ENCODE data around the gene TRAF3IP1. TPM values are rescaled to one million over a fixed set of nuclear protein-coding genes. Genes with fewer than 3 reads are reported as not detected.

TRAF3IP1 gene
- total and polyA plus RNA-seq, 2 donors, result 2.7 to 5.1 TPM

- DNase-seq (ENCODE audit: low read depth in 6 of 9, low spot score in 9 of 9), result no peak
- H3K36me3 ChIP-seq (ENCODE audit: control insufficient read depth in 2 of 2, insufficient read depth in 2 of 2, low read length in 1 of 2), result no peaks in the 10 kb centered on the region
- H3K9me3 ChIP-seq (ENCODE audit: control insufficient read depth in 2 of 2, insufficient read depth in 1 of 2, low read length in 1 of 2), result no peaks in the 10 kb centered on the region
- WGBS, result 96% methylated on average over 9 of the region's 9 CpGs
- H3K4me1 ChIP-seq (ENCODE audit: control insufficient read depth in 2 of 2, insufficient read depth in 2 of 2, low read length in 2 of 2), result peaks cover 0 to 11% of the 10 kb centered on the region in 2 donors
- H3K27ac ChIP-seq (ENCODE audit: low read depth in 1 of 2, low read length in 1 of 2), result no peak overlapping the region
- H3K27me3 ChIP-seq (ENCODE audit: control insufficient read depth in 2 of 2, insufficient read depth in 1 of 2, low read length in 1 of 2), result peaks cover 0 to 23% of the 10 kb centered on the region in 2 donors
- no peak overlapping the region for H3K4me3 ChIP-seq (ENCODE audit: low read length in 2 of 2)
These were observed 26.3 kb upstream of the TRAF3IP1 start for GRCh38 chr2:238294046-238294392.

- Histone ChIP-seq H3K4me1 (ENCODE audit: control insufficient read depth in 2 of 2, insufficient read depth in 2 of 2, low read length in 2 of 2) (peaks cover 0 to 6% of the 10 kb centered on the region in 2 donors), H3K27me3 (ENCODE audit: control insufficient read depth in 2 of 2, insufficient read depth in 1 of 2, low read length in 1 of 2) (peaks cover 0 to 25% of the 10 kb centered on the region in 2 donors), H3K36me3 (ENCODE audit: control insufficient read depth in 2 of 2, insufficient read depth in 2 of 2, low read length in 1 of 2) (no peaks in the 10 kb centered on the region), H3K27ac (ENCODE audit: low read depth in 1 of 2, low read length in 1 of 2) (no peak overlapping the region), H3K9me3 (ENCODE audit: control insufficient read depth in 2 of 2, insufficient read depth in 1 of 2, low read length in 1 of 2) (no peaks in the 10 kb centered on the region), H3K4me3 (ENCODE audit: low read length in 2 of 2) (no peak overlapping the region)
- no peak for DNase-seq (ENCODE audit: low read depth in 6 of 9, low spot score in 9 of 9)
- 94% methylated on average over 17 of the region's 17 CpGs for WGBS
These were observed 25.8 kb upstream of the TRAF3IP1 start for GRCh38 chr2:238294393-238295143.

DNA sequence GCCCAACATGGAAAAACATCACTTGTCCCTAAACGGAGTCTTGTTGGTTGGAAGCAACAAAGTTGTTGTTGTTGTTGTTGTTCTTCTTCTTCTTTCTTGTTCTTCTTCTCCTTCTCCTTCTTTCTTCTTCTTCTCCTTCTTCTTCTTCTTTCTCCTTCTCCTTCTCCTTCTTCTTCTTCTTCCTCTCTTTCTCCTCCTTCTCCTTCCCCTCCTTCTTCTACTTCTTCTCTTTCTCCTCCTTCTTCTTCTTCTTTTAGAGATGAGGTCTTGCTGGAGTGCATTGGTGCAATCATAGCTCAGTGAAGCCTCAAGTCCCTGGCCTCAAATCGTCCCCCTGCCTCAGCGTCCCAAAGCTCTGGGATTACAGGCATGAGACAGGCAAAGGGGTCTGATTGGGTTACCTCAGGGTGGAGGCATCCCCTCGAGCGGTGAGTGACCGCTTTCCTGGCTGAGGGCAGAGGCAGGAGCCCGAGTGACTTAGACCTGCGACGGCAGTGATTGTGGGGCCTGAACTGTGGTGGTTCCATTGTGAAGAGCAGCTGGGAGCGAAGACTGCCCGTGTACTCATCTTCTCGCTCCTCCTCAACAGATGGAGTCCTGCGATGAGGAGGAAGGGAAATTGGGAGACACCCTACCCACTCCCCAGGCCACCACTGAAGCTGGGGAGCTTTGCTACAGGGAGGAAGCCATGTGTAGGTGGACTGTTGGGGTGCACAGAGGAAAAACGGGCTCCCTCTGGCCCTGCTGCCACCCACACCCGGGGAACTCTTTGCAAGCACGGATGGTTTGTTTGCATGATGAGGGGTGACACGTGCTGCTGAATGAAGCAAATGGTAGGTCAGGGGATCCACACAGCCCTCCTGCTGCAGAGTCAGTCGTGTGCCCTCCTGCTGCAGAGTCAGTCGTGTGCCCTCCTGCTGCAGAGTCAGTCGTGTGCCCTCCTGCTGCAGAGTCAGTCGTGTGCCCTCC, 24.9 kb upstream of the TRAF3IP1 start:
- no peaks in the 10 kb centered on the region for H3K4me1 ChIP-seq (ENCODE audit: control insufficient read depth in 2 of 2, insufficient read depth in 2 of 2, low read length in 2 of 2)
- H3K36me3 ChIP-seq (ENCODE audit: control insufficient read depth in 2 of 2, insufficient read depth in 2 of 2, low read length in 1 of 2), result no peaks in the 10 kb centered on the region
- DNase-seq (ENCODE audit: low read depth in 6 of 9, low spot score in 9 of 9), result no peak
- peaks cover 0 to 26% of the 10 kb centered on the region in 2 donors for H3K27me3 ChIP-seq (ENCODE audit: control insufficient read depth in 2 of 2, insufficient read depth in 1 of 2, low read length in 1 of 2)
- WGBS, result 87% methylated on average over 20 of the region's 21 CpGs
- no peak overlapping the region for H3K27ac ChIP-seq (ENCODE audit: low read depth in 1 of 2, low read length in 1 of 2)
- H3K4me3 ChIP-seq (ENCODE audit: low read length in 2 of 2), result no peak overlapping the region
- H3K9me3 ChIP-seq (ENCODE audit: control insufficient read depth in 2 of 2, insufficient read depth in 1 of 2, low read length in 1 of 2), result no peaks in the 10 kb centered on the region

DNA sequence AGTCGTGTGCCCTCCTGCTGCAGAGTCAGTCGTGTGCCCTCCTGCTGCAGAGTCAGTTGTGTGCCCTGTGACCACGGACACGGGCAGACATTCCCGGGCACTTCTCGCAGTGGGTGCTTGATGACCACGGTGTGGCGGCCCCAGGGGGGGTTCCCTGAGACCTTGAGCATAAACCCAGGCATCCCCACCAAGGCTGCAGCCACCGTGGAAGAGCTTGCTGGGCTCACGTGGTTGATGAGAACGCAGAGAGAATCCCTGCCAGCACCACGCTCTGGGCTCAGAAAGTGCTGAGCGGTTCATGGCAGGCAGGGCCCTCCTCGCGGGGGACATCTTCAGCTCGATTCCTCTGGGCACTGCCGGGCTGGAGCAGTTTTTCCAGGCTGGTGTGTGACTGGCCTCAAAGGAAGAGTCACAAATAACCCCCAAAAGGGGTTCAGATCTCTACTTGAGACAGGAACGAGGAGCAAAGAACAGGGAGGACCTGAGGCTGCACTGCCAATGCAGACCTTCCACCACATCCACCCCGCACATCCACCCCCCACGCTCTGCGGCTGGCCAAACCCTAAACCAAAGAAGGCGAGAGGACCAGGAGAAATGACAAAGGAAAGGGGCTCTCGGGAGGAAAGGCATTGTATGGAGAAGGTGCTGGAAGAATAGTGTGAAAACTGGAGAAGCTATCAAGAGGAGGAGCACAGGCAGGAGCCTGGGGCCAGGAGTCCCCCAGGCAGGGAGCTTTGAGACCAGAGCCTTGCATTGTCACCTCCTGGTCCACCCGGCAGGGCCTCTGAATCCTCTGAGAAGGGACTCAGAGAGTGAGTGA, 23.5 kb upstream of the TRAF3IP1 start:
- Histone ChIP-seq H3K9me3 (ENCODE audit: control insufficient read depth in 2 of 2, insufficient read depth in 1 of 2, low read length in 1 of 2) (no peaks in the 10 kb centered on the region), H3K4me1 (ENCODE audit: control insufficient read depth in 2 of 2, insufficient read depth in 2 of 2, low read length in 2 of 2) (no peaks in the 10 kb centered on the region), H3K36me3 (ENCODE audit: control insufficient read depth in 2 of 2, insufficient read depth in 2 of 2, low read length in 1 of 2) (no peaks in the 10 kb centered on the region), H3K27ac (ENCODE audit: low read depth in 1 of 2, low read length in 1 of 2) (no peak overlapping the region), H3K27me3 (ENCODE audit: control insufficient read depth in 2 of 2, insufficient read depth in 1 of 2, low read length in 1 of 2) (peaks cover 0 to 23% of the 10 kb centered on the region in 2 donors), H3K4me3 (ENCODE audit: low read length in 2 of 2) (no peak overlapping the region)
- 86% methylated on average over 23 of the region's 24 CpGs for WGBS
- DNase-seq (ENCODE audit: low read depth in 6 of 9, low spot score in 9 of 9), result no peak

DNA sequence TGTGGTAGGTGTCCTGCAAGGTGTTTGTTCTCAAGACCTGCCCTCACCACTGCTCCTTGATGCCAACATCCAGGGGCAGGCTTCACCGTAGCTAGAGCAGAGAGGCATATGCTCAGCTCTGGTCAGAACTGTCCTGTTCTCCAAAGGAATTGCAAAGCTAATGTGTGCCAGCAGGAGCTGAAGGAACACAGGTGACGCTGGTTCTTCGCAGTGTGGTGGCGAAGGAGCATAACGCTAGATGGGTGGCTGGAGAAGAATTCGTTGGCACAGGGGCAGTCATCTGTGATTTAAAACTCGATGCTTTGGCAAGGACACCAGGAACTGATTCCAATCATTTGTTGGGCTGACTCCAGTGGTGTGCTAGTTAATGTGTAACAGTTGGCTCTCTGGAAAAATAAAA, 20.5 kb upstream of the TRAF3IP1 start:
- Histone ChIP-seq H3K9me3 (ENCODE audit: control insufficient read depth in 2 of 2, insufficient read depth in 1 of 2, low read length in 1 of 2) (no peaks in the 10 kb centered on the region), H3K27ac (ENCODE audit: low read depth in 1 of 2, low read length in 1 of 2) (no peak overlapping the region), H3K4me1 (ENCODE audit: control insufficient read depth in 2 of 2, insufficient read depth in 2 of 2, low read length in 2 of 2) (no peaks in the 10 kb centered on the region), H3K36me3 (ENCODE audit: control insufficient read depth in 2 of 2, insufficient read depth in 2 of 2, low read length in 1 of 2) (no peaks in the 10 kb centered on the region), H3K27me3 (ENCODE audit: control insufficient read depth in 2 of 2, insufficient read depth in 1 of 2, low read length in 1 of 2) (peaks cover 0 to 27% of the 10 kb centered on the region in 2 donors), H3K4me3 (ENCODE audit: low read length in 2 of 2) (no peak overlapping the region)
- 93% methylated on average over 7 of the region's 7 CpGs for WGBS
- no peak for DNase-seq (ENCODE audit: low read depth in 6 of 9, low spot score in 9 of 9)

GRCh38 chr2:238302087-238302486, 18.2 kb upstream of the TRAF3IP1 start:
- no peaks in the 10 kb centered on the region for H3K36me3 ChIP-seq (ENCODE audit: control insufficient read depth in 2 of 2, insufficient read depth in 2 of 2, low read length in 1 of 2)
- no peaks in the 10 kb centered on the region for H3K9me3 ChIP-seq (ENCODE audit: control insufficient read depth in 2 of 2, insufficient read depth in 1 of 2, low read length in 1 of 2)
- no peak overlapping the region for H3K4me3 ChIP-seq (ENCODE audit: low read length in 2 of 2)
- no peak for DNase-seq (ENCODE audit: low read depth in 6 of 9, low spot score in 9 of 9)
- WGBS, result 88% methylated on average over 3 of the region's 3 CpGs
- no peaks in the 10 kb centered on the region for H3K4me1 ChIP-seq (ENCODE audit: control insufficient read depth in 2 of 2, insufficient read depth in 2 of 2, low read length in 2 of 2)
- H3K27ac ChIP-seq (ENCODE audit: low read depth in 1 of 2, low read length in 1 of 2), result no peak overlapping the region
- peaks cover 0 to 16% of the 10 kb centered on the region in 2 donors for H3K27me3 ChIP-seq (ENCODE audit: control insufficient read depth in 2 of 2, insufficient read depth in 1 of 2, low read length in 1 of 2)

DNA sequence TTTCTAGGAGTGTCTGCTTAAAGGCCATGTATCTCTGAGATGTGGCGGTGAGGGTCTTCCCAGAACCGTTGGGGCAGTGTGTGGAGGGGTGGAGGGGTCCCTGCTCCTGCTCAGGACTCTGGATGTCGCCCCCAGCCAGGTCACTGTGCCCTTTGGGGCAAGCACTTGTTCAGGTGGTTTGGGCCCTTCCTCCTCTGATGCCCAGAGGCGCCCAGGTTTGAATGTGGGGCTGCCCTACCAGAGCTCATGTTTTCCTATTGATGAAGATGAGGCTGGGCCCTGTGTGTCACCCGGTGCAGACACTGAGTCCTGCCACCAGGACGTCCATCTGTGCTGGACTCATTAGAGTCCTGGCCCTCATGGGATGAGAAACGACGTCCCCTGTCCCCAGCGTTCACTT, 17.6 kb upstream of the TRAF3IP1 start:
- no peaks in the 10 kb centered on the region for H3K36me3 ChIP-seq (ENCODE audit: control insufficient read depth in 2 of 2, insufficient read depth in 2 of 2, low read length in 1 of 2)
- peaks cover 0 to 14% of the 10 kb centered on the region in 2 donors for H3K27me3 ChIP-seq (ENCODE audit: control insufficient read depth in 2 of 2, insufficient read depth in 1 of 2, low read length in 1 of 2)
- H3K9me3 ChIP-seq (ENCODE audit: control insufficient read depth in 2 of 2, insufficient read depth in 1 of 2, low read length in 1 of 2), result no peaks in the 10 kb centered on the region
- H3K4me1 ChIP-seq (ENCODE audit: control insufficient read depth in 2 of 2, insufficient read depth in 2 of 2, low read length in 2 of 2), result no peaks in the 10 kb centered on the region
- H3K27ac ChIP-seq (ENCODE audit: low read depth in 1 of 2, low read length in 1 of 2), result no peak overlapping the region
- DNase-seq (ENCODE audit: low read depth in 6 of 9, low spot score in 9 of 9), result no peak
- no peak overlapping the region for H3K4me3 ChIP-seq (ENCODE audit: low read length in 2 of 2)
- 94% methylated on average over 9 of the region's 9 CpGs for WGBS

DNA sequence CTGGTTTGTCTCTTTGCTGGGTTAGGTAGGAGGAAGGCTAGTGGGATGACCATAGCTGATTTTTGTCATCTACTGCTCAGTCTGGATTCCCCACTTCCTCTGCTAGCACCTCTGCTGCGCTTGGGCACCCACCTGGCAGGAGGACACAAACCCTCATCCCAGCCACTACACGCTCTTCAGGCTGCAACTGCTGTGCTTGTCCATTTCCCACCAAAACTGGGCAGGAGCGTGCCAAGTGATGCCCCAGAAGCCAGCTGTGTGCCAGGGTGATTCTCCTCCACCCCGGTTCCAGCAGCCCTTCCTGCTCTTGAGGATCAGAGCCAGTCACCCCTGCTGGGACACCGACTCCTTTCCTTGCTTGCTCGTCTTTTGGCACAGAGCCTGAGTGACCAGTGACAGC, 16.2 kb upstream of the TRAF3IP1 start:
- WGBS, result 94% methylated on average over 6 of the region's 6 CpGs
- Histone ChIP-seq H3K27ac (ENCODE audit: low read depth in 1 of 2, low read length in 1 of 2) (no peak overlapping the region), H3K36me3 (ENCODE audit: control insufficient read depth in 2 of 2, insufficient read depth in 2 of 2, low read length in 1 of 2) (no peaks in the 10 kb centered on the region), H3K4me1 (ENCODE audit: control insufficient read depth in 2 of 2, insufficient read depth in 2 of 2, low read length in 2 of 2) (no peaks in the 10 kb centered on the region), H3K27me3 (ENCODE audit: control insufficient read depth in 2 of 2, insufficient read depth in 1 of 2, low read length in 1 of 2) (peaks cover 0 to 14% of the 10 kb centered on the region in 2 donors), H3K4me3 (ENCODE audit: low read length in 2 of 2) (no peak overlapping the region), H3K9me3 (ENCODE audit: control insufficient read depth in 2 of 2, insufficient read depth in 1 of 2, low read length in 1 of 2) (no peaks in the 10 kb centered on the region)
- no peak for DNase-seq (ENCODE audit: low read depth in 6 of 9, low spot score in 9 of 9)

Measured in thymus (tissue), 11 donors.